ENCODE data around the gene TGM5.
"Not testable (repeated sequence)": the region's sequence is repeated elsewhere in the genome, so short reads cannot be mapped to it uniquely, and the experiment has no call there.

Gene TGM5

GRCh38 chr15:43214592-43215295 lies 52.0 kb downstream of the TGM5 start:
- DNase-seq (ENCODE audit: low read depth) = no peak

GRCh38 chr15:43214169-43214568 lies 52.6 kb downstream of the TGM5 start:
- no peak for DNase-seq (ENCODE audit: low read depth)

DNA sequence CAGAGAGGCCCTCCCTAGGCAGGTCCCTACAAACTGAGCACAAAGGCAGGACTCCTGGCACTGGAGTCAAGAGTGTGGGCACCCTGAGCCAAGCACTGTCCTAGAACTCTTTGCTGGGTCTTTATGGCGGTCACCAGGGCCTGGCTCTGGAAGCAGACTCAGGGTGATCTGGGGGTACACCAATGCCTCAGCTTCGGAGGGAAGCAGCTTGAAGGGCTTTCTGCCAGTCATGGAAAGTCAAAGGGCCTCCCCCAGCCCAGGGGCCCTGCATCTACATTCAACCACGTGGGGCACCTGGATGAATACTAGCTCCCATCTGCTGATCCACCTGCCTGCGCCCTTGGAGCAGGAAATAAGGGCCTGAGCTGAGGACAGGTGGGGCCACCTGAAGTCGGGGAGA lies 53.3 kb downstream of the TGM5 start:
- no peak for DNase-seq (ENCODE audit: low read depth)

DNA sequence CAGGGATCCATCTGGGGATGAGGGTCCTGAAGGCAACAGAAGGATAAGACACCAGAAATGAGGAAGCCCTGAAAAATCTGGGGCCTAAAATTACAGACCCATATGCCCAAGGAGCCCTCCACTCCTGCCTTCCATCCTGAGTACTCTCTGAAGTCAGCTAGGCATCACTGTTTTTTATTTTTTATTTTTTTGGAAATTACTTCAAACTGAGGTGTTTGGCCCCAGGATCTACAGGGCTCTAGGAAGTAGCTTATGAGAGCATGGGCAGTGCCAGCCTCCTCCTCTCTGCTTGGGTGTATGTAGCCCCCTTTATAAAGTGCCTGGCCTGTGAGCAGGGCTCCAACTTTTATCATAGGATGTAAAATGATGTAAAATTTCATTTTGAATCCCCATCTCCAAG lies 53.8 kb downstream of the TGM5 start:
- DNase-seq (ENCODE audit: low read depth) = no peak

GRCh38 chr15:43212299-43212698 lies 54.4 kb downstream of the TGM5 start:
- no peak for DNase-seq (ENCODE audit: low read depth)

- DNase-seq (ENCODE audit: low read depth) = no peak
These were observed 55.4 kb downstream of the TGM5 start for GRCh38 chr15:43211224-43211735.

DNA sequence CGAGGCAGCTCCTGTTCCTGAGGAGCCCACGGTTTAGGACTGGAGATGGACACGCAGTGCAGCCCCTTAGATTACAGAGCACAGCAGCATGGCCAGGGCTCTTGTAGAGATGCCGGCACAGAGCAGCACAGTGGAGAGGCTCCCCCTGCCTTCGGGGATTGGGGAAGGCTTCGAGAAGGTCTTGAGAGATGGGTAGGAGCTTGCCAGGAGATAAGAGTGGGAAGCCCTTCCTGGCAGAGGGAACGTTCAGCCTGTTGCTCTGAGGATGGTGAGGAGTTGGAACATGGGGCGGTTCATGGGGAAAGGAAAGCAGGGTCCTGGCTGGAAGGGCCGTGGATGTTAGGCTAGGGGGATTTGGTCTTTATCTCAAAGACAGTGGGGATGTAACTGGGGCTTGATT lies 55.9 kb downstream of the TGM5 start:
- DNase-seq (ENCODE audit: low read depth) = no peak

GRCh38 chr15:43210172-43210745 lies 56.5 kb downstream of the TGM5 start:
- DNase-seq (ENCODE audit: low read depth) = no peak

DNA sequence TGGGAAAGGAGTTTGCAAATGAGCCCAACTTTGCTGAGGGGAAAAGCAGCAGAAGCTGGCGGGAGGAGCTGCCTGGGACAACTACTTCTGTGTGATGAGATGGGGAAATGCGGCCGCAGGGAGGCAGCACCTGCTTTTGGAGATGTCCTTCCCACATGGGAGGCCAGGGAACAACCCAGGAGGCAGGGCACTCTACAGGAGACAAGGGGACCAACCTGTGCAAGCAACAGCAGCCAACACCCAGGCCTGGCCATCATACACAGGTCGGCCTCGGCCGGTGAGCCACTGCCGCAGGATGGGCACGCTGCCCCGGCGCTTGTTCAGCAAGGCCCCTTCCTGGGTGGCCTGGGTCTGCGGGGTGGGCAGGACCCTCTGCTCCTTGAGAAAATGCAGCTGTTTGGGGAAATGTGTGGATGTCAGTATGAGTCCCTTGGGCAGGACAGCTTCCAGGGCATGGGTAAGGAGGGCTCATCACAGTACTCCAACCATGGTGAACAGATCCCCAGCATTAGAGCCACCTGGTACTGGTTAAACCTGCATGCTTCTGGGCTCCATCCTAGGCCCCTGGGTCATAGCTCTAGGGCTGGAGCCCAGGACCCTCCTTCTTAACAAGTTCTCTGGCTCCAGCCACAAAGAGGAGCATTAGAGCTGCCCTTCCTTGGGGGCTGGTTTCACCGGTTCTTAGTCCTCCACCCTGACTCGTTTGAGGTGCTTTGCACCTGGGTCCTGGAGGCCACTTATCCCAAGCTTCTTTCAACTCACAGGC lies 57.5 kb downstream of the TGM5 start:
- no peak for DNase-seq (ENCODE audit: low read depth)

- DNase-seq (ENCODE audit: low read depth) = no peak
These were observed 58.4 kb downstream of the TGM5 start for GRCh38 chr15:43208052-43209002.

- DNase-seq (ENCODE audit: low read depth) = no peak
These were observed 59.7 kb downstream of the TGM5 start for GRCh38 chr15:43207024-43207423.

- no peak for DNase-seq (ENCODE audit: low read depth)
These were observed 60.7 kb downstream of the TGM5 start for GRCh38 chr15:43206054-43206453.

GRCh38 chr15:43204016-43204901 lies 62.5 kb downstream of the TGM5 start:
- no peak for DNase-seq (ENCODE audit: low read depth)

DNA sequence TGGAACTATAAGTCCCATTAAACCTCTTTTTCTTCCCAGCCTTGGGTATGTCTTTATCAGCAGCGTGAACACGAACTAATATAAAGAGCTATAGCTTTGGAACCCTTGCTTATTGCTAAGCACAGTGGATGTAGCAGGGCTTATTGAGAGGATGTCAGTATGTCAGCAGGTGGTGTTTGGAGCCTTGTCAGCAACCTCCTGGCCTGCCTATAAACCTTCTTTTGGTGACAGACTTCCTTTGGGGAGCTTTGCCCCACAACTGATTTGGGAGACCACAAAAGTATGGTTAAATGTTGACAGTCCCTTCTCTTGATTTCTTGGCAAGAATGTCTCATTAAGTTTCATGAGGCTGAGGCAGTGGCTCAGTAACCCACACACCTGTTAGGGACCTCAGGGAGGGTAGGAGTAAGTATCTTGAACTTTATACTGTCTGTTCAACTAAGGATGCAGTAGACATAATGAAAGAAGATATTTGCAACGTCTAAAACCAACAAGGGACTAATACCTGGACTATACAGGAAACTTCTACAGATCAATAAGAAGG lies 66.7 kb downstream of the TGM5 start:
- no peak for DNase-seq (ENCODE audit: low read depth)

DNA sequence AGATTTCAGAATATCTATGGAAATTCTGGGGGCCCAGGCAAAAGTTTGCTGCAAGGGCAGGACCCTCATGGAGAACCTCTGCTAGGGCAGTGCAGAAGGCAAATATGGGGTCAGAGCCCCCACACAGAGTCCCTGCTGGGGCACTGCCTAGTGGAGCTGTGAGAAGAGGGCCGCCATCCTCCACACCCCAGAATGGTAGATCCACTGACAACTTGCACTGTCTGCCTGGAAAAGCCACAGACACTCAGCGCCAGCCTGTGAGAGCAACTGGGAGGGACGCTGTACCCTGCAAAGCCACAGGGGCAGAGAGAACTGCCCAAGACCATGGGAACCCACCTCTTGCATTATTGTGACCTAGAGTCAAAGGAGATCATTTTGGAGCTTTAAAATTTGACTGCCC lies 67.7 kb downstream of the TGM5 start:
- DNase-seq (ENCODE audit: low read depth) = no peak

DNA sequence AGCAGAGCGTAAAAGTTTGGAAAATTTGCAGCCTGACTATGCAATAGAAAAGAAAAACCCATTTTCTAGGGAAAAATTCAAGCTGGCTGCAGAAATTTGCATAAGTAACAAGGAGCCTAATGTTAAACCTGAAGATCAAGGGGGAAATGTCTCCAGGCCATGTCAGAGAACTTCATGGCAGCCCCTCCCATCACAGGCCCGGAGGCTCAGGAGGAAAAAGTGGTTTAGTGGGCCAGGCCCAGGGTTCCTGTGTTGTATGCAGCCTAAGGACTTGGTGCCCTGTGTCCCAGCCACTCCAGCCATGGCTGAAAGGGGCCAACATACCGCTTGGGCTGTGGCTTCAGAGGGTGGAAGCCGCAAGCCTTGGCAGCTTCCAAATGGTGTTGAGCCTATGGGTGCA lies 68.2 kb downstream of the TGM5 start:
- DNase-seq (ENCODE audit: low read depth) = not testable (repeated sequence)

DNA sequence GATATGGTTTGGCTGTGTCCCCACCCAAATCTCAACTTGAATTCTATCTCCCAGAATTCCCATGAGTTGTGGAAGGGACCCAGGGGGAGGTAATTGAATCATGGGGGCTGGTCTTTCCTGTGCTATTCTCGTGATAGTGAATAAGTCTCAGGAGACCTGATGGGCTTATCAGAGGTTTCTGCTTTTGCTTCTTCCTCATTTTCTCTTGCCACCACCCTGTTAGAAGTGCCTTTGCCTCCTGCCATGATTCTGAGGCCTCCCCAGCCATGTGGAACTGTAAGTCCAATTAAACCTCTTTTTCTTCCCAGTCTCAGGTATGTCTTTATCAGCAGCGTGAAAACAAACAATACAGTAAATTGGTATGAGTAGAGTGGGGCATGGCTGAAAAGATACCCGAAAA lies 69.0 kb downstream of the TGM5 start:
- DNase-seq (ENCODE audit: low read depth) = not testable (repeated sequence)

GRCh38 chr15:43196760-43197548 lies 69.8 kb downstream of the TGM5 start:
- DNase-seq (ENCODE audit: low read depth) = no peak

- no peak for DNase-seq (ENCODE audit: low read depth)
These were observed 71.9 kb downstream of the TGM5 start for GRCh38 chr15:43194795-43195194.

GRCh38 chr15:43193710-43194109 lies 73.0 kb downstream of the TGM5 start:
- no peak for DNase-seq (ENCODE audit: low read depth)

All from stimulated activated CD8-positive, alpha-beta memory T cell treated with anti-CD3 and anti-CD28 coated beads, Interleukin-15, amount 100 ng/mL, for 24 hours (primary cell).